Caco-2 (cell line): Measurements from ENCODE around the gene SLIT3. TPM values are rescaled to one million over a fixed set of nuclear protein-coding genes. Genes with fewer than 3 reads are reported as not detected.

ENCODE experiments used
- BruUV-seq: library from RNA; stranded (reverse); fragments of 400-500 nt; replicated peaks from 2 replicates; lab custom pipeline; 2021; lab: Mats Ljungman, UMichigan
- CTCF ChIA-PET: fragments of 300-600 bp; sonication (Branson Sonifier 250); formaldehyde crosslinking; loops from one replicate; lab custom pipeline; 2022; ENCODE audit warnings: antibody characterized with exemption; lab: Charles Lee
- POLR2A ChIA-PET: fragments of 300-600 bp; sonication (Branson Sonifier 250); formaldehyde crosslinking; loops from one replicate; lab custom pipeline; 2022; ENCODE audit warnings: antibody characterized with exemption; lab: Charles Lee
- DNase-seq, 2 experiments: peaks; one replicate each; pipeline versions ENCODE4 v3.0.0 to v3.0.0-alpha.2; 2020 to 2022
- H3K27me3 ChIP-seq: replicated peaks from 2 replicates; pipeline ENCODE4 v1.6.0; 2011; ENCODE audit warnings: low read length; ENCODE audit not compliant: control insufficient read depth, insufficient read depth
- H3K36me3 ChIP-seq: 2 replicates; pipeline ENCODE4 v1.5.1; 2011; ENCODE audit warnings: low read length; ENCODE audit not compliant: control insufficient read depth, insufficient read depth
- H3K4me1 ChIP-seq: fragments of 250-450 bp; sonication (Bioruptor Pico); 2 replicates; pipeline ENCODE4 v1.5.1; 2020; ENCODE audit warnings: mild to moderate bottlenecking
- H3K4me3 ChIP-seq: 2 replicates; pipeline ENCODE4 v1.5.1; 2011; ENCODE audit warnings: low read depth, mild to moderate bottlenecking, control low read depth, low read length
- H3K9me3 ChIP-seq: fragments of 250-450 bp; sonication (Bioruptor Pico); 2 replicates; pipeline ENCODE4 v1.5.1; 2020; ENCODE audit warnings: mild to moderate bottlenecking, moderate library complexity
- H3K27ac Mint-ChIP-seq: one replicate; pipeline ENCODE4 v1.8.0; 2022; ENCODE audit warnings: mixed read lengths; ENCODE audit not compliant: unreplicated experiment
- H3K27me3 Mint-ChIP-seq: one replicate; pipeline ENCODE4 v1.8.0; 2022; ENCODE audit warnings: mixed read lengths; ENCODE audit not compliant: insufficient read depth, unreplicated experiment
- H3K36me3 Mint-ChIP-seq: one replicate; pipeline ENCODE4 v1.8.0; 2022; ENCODE audit warnings: mild to moderate bottlenecking, mixed read lengths; ENCODE audit not compliant: insufficient read depth, unreplicated experiment
- H3K4me1 Mint-ChIP-seq: one replicate; pipeline ENCODE4 v1.8.0; 2022; ENCODE audit warnings: low read depth, mixed read lengths; ENCODE audit not compliant: unreplicated experiment
- H3K4me3 Mint-ChIP-seq: one replicate; pipeline ENCODE4 v1.8.0; 2022; ENCODE audit warnings: mild to moderate bottlenecking, moderate library complexity, mixed read lengths; ENCODE audit not compliant: unreplicated experiment
- H3K9me3 Mint-ChIP-seq: one replicate; pipeline ENCODE4 v1.8.0; 2022; ENCODE audit warnings: mixed read lengths; ENCODE audit not compliant: unreplicated experiment
- CTCF ChIP-seq, 2 experiments: fragments of 200-600 bp in 1 of 2; IDR thresholded peaks; 1 replicate in 1 of 2; 2 replicates in 1 of 2; pipeline versions ENCODE4 v1.5.1 to v1.8.0; 2011 to 2022; ENCODE audit warnings: antibody characterized with exemption in 1 of 2, control low read depth in 1 of 2, inconsistent platforms in 1 of 2, low read depth in 1 of 2, low read length in 1 of 2, mild to moderate bottlenecking in 1 of 2, moderate library complexity in 1 of 2; ENCODE audit not compliant: insufficient read depth in 1 of 2, severe bottlenecking in 1 of 2, unreplicated experiment in 1 of 2
- intact Hi-C: fragments of 100-400 bp; cut with micrococcal nuclease; formaldehyde crosslinking; loops from one replicate; pipeline ENCODE4 v1.10.0; 2022; ENCODE audit not compliant: unreplicated experiment
- total RNA-seq: library from RNA; stranded (reverse); gene quantifications from 2 replicates; pipeline ENCODE4 v1.2.3, GENCODE V29; 2022

The SLIT3 gene
- total RNA-seq, 1 experiment from 2014 or later, result 2.1 TPM

- BruUV-seq, result no TSS peak
- DNase-seq, result no peak
- Mint-ChIP-seq H3K27ac (no peak overlapping the region), H3K4me1 (peaks cover 7% of the 10 kb centered on the region), H3K9me3 (no peaks in the 10 kb centered on the region), H3K4me3 (no peak overlapping the region), H3K27me3 (no peaks in the 10 kb centered on the region), H3K36me3 (no peaks in the 10 kb centered on the region)
- Histone ChIP-seq H3K9me3 (no peaks in the 10 kb centered on the region), H3K36me3 (no peaks in the 10 kb centered on the region), H3K4me3 (no peak overlapping the region), H3K27me3 (no peaks in the 10 kb centered on the region), H3K4me1 (no peaks in the 10 kb centered on the region)
- CTCF ChIA-PET, result no interaction called here
- TF ChIP-seq CTCF (IDR thresholded peaks at IDR 0.05; ENCODE audit: insufficient read depth in 1 of 2, low read depth in 1 of 2, low read length in 1 of 2, severe bottlenecking in 1 of 2, unreplicated experiment in 1 of 2), result no peak
- intact Hi-C loops, result no loop called here
- POLR2A ChIA-PET, result no interaction called here
These were observed 284.9 kb downstream of the SLIT3 start for GRCh38 chr5:169015991-169016390.

GRCh38 chr5:169013846-169014245 is 287.1 kb downstream of the SLIT3 start:
- Histone ChIP-seq H3K4me1 (no peaks in the 10 kb centered on the region), H3K9me3 (no peaks in the 10 kb centered on the region), H3K4me3 (no peak overlapping the region), H3K36me3 (no peaks in the 10 kb centered on the region), H3K27me3 (no peaks in the 10 kb centered on the region)
- TF ChIP-seq CTCF (IDR thresholded peaks at IDR 0.05; ENCODE audit: insufficient read depth in 1 of 2, low read depth in 1 of 2, low read length in 1 of 2, severe bottlenecking in 1 of 2, unreplicated experiment in 1 of 2), result no peak
- no peaks in the 10 kb centered on the region for H3K36me3 Mint-ChIP-seq
- DNase-seq, result no peak
- intact Hi-C loops, result no loop called here
- H3K27me3 Mint-ChIP-seq, result no peaks in the 10 kb centered on the region
- H3K4me3 Mint-ChIP-seq, result no peak overlapping the region
- H3K4me1 Mint-ChIP-seq, result peaks cover 7% of the 10 kb centered on the region
- H3K27ac Mint-ChIP-seq, result no peak overlapping the region
- ChIA-PET CTCF (no interaction called here), POLR2A (no interaction called here)
- BruUV-seq, result no TSS peak
- H3K9me3 Mint-ChIP-seq, result no peaks in the 10 kb centered on the region

- H3K36me3 ChIP-seq, result no peaks in the 10 kb centered on the region
- Mint-ChIP-seq H3K4me1 (peaks cover 7% of the 10 kb centered on the region), H3K9me3 (no peaks in the 10 kb centered on the region), H3K27me3 (no peaks in the 10 kb centered on the region), H3K27ac (no peak overlapping the region), H3K4me3 (no peak overlapping the region), H3K36me3 (no peaks in the 10 kb centered on the region)
- no peak overlapping the region for H3K4me3 ChIP-seq
- no peak for TF ChIP-seq CTCF (IDR thresholded peaks at IDR 0.05; ENCODE audit: insufficient read depth in 1 of 2, low read depth in 1 of 2, low read length in 1 of 2, severe bottlenecking in 1 of 2, unreplicated experiment in 1 of 2)
- ChIA-PET POLR2A (no interaction called here), CTCF (no interaction called here)
- intact Hi-C loops, result no loop called here
- H3K4me1 ChIP-seq, result no peaks in the 10 kb centered on the region
- H3K9me3 ChIP-seq, result no peaks in the 10 kb centered on the region
- no peaks in the 10 kb centered on the region for H3K27me3 ChIP-seq
- no peak for DNase-seq
- no TSS peak for BruUV-seq
These were observed 287.7 kb downstream of the SLIT3 start for GRCh38 chr5:169013208-169013728.
